DND-41 (cell line): Measurements from ENCODE around the gene SEMA5B.

Experiments used
- ATAC-seq: fragments of 200-7000 bp; cut with Tn5 transposase; 3 replicates; pipeline ENCODE4 v1.9.1; 2021; ENCODE audit warnings: low read depth; ENCODE audit not compliant: insufficient read depth
- DNase-seq: peaks from one replicate; pipeline ENCODE4 v3.0.0-alpha.2; 2020
- H2AFZ ChIP-seq: 2 replicates; pipeline ENCODE4 v1.6.0; 2012; ENCODE audit warnings: low read depth, low read length
- H3K27ac ChIP-seq: 2 replicates; pipeline ENCODE4 v1.5.1; 2012; ENCODE audit warnings: low read length, inconsistent platforms
- H3K27me3 ChIP-seq: fragments of 200-600 bp; sonication (generic); 2 replicates; pipeline ENCODE4 v1.6.0; 2012; ENCODE audit warnings: low read length, mild to moderate bottlenecking, inconsistent platforms; ENCODE audit not compliant: insufficient read depth, poor library complexity
- H3K36me3 ChIP-seq: 2 replicates; pipeline ENCODE4 v1.5.1; 2012; ENCODE audit warnings: low read length, inconsistent platforms; ENCODE audit not compliant: insufficient read depth
- H3K4me1 ChIP-seq: 2 replicates; pipeline ENCODE4 v1.5.1; 2012; ENCODE audit warnings: mild to moderate bottlenecking, low read length; ENCODE audit not compliant: insufficient read depth
- H3K4me2 ChIP-seq: 2 replicates; pipeline ENCODE4 v1.6.0; 2012; ENCODE audit warnings: mild to moderate bottlenecking, moderate library complexity, low read length, inconsistent platforms; ENCODE audit not compliant: insufficient read depth
- H3K4me3 ChIP-seq, 2 experiments: fragments of 200-600 bp in 1 of 2; shearing (Covaris generic) in 1 of 2; 2 replicates each; pipeline ENCODE4 v1.5.1; 2012 to 2016; ENCODE audit warnings: inconsistent platforms in 2 of 2, low read length in 2 of 2, mild to moderate bottlenecking in 2 of 2, low read depth in 1 of 2, moderate library complexity in 1 of 2
- H3K79me2 ChIP-seq: 2 replicates; pipeline ENCODE4 v1.6.0; 2012; ENCODE audit warnings: low read length, inconsistent platforms; ENCODE audit not compliant: insufficient read depth
- H3K9ac ChIP-seq: 2 replicates; pipeline ENCODE4 v1.6.0; 2012; ENCODE audit warnings: low read depth, mild to moderate bottlenecking, inconsistent platforms, low read length, moderate library complexity
- H3K9me3 ChIP-seq: 2 replicates; pipeline ENCODE4 v1.5.1; 2012; ENCODE audit warnings: low read length, moderate library complexity, mild to moderate bottlenecking, inconsistent platforms; ENCODE audit not compliant: insufficient read depth, severe bottlenecking
- H4K20me1 ChIP-seq: 2 replicates; pipeline ENCODE4 v1.6.0; 2012; ENCODE audit warnings: low read length; ENCODE audit not compliant: insufficient read depth
- CTCF ChIP-seq: IDR thresholded peaks from 2 replicates; pipeline ENCODE4 v1.5.1; 2012; ENCODE audit warnings: borderline replicate concordance, low read length, moderate library complexity, mild to moderate bottlenecking; ENCODE audit not compliant: poor library complexity, severe bottlenecking; ENCODE audit errors: extremely low read depth
- EZH2 ChIP-seq: IDR thresholded peaks from 3 replicates; pipeline ENCODE4 v1.6.1; 2012; ENCODE audit warnings: borderline replicate concordance, low read depth, mild to moderate bottlenecking, moderate library complexity, low read length, inconsistent platforms; ENCODE audit not compliant: severe bottlenecking

SEMA5B gene

GRCh38 chr3:123055352-123055751 is 27.8 kb upstream of the SEMA5B start:
- Histone ChIP-seq H2AFZ (no peak overlapping the region), H3K36me3 (no peaks in the 10 kb centered on the region), H3K27ac (no peak overlapping the region), H4K20me1 (no peaks in the 10 kb centered on the region), H3K9ac (no peak overlapping the region), H3K4me2 (no peak overlapping the region), H3K9me3 (no peaks in the 10 kb centered on the region), H3K79me2 (no peaks in the 10 kb centered on the region), H3K4me1 (no peaks in the 10 kb centered on the region), H3K27me3 (peaks cover 13% of the 10 kb centered on the region), H3K4me3 (no peak overlapping the region)
- TF ChIP-seq EZH2 (no peak), CTCF (no peak)
- no peak for ATAC-seq
- DNase-seq = no peak

GRCh38 chr3:123054931-123055330 is 27.4 kb upstream of the SEMA5B start:
- Histone ChIP-seq H2AFZ (no peak overlapping the region), H3K9ac (no peak overlapping the region), H3K27me3 (peaks cover 13% of the 10 kb centered on the region), H3K4me3 (no peak overlapping the region), H3K36me3 (no peaks in the 10 kb centered on the region), H4K20me1 (no peaks in the 10 kb centered on the region), H3K4me2 (no peak overlapping the region), H3K4me1 (no peaks in the 10 kb centered on the region), H3K79me2 (no peaks in the 10 kb centered on the region), H3K9me3 (no peaks in the 10 kb centered on the region), H3K27ac (no peak overlapping the region)
- DNase-seq (no peak), ATAC-seq (no peak)
- no peak for TF ChIP-seq CTCF
- TF ChIP-seq EZH2 = no peak

GRCh38 chr3:123054109-123054778 is 26.7 kb upstream of the SEMA5B start:
- TF ChIP-seq CTCF (no peak), EZH2 (no peak)
- no peak for ATAC-seq
- H3K27me3 ChIP-seq = peaks cover 13% of the 10 kb centered on the region
- no peaks in the 10 kb centered on the region for H3K4me1 ChIP-seq
- H4K20me1 ChIP-seq = no peaks in the 10 kb centered on the region
- no peak overlapping the region for H3K9ac ChIP-seq
- no peak overlapping the region for H3K27ac ChIP-seq
- no peaks in the 10 kb centered on the region for H3K36me3 ChIP-seq
- no peaks in the 10 kb centered on the region for H3K9me3 ChIP-seq
- no peak overlapping the region for H3K4me2 ChIP-seq
- H3K4me3 ChIP-seq = no peak overlapping the region
- no peaks in the 10 kb centered on the region for H3K79me2 ChIP-seq
- no peak overlapping the region for H2AFZ ChIP-seq
- DNase-seq = no peak
